Astrocyte of the spinal cord (primary cell): ENCODE results near the gene DPH1.
A peak's percentile ranks its signal among the peaks of the same experiment; 100 is the strongest.

Source experiments
- DNase-seq: peaks from one replicate; pipeline ENCODE4 v3.0.0; 2011; ENCODE audit warnings: low read depth, low spot score
- H3K4me3 ChIP-seq: 2 replicates; pipeline ENCODE4 v1.5.1; 2011; ENCODE audit warnings: low read depth, mild to moderate bottlenecking, low read length, moderate library complexity
- CTCF ChIP-seq: IDR thresholded peaks from 2 replicates; pipeline ENCODE4 v1.5.1; 2012; ENCODE audit warnings: low read depth, mild to moderate bottlenecking, low read length, inconsistent platforms
- in situ Hi-C: cut with HindIII; loops from 2 replicates; pipeline ENCODE4 v1.10.0; 2017; ENCODE audit warnings: low sequenced_read_pairs

Gene DPH1

GRCh38 chr17:2034806-2035540 is 5.0 kb downstream of the DPH1 start:
- DNase-seq, result no peak
- no peak overlapping the region for H3K4me3 ChIP-seq
- in situ Hi-C loops, result loop anchor here (25.0 kb wide), 1 partner anchor 123 kb away; no protein-coding TSS in a partner anchor
- no peak for TF ChIP-seq CTCF

GRCh38 chr17:2035541-2036488 is 5.9 kb downstream of the DPH1 start:
- TF ChIP-seq CTCF, result no peak
- no peak overlapping the region for H3K4me3 ChIP-seq
- no peak for DNase-seq
- in situ Hi-C loops, result loop anchor here (25.0 kb wide), 1 partner anchor 124 kb away; no protein-coding TSS in a partner anchor

GRCh38 chr17:2037155-2037554 is 7.2 kb downstream of the DPH1 start:
- no peak for DNase-seq
- in situ Hi-C loops, result loop anchor here (25.0 kb wide), 1 partner anchor 125 kb away; no protein-coding TSS in a partner anchor
- no peak for TF ChIP-seq CTCF
- H3K4me3 ChIP-seq, result no peak overlapping the region

GRCh38 chr17:2040219-2040827 is 10.4 kb downstream of the DPH1 start:
- in situ Hi-C loops, result loop anchor here (25.0 kb wide), 1 partner anchor 128 kb away; no protein-coding TSS in a partner anchor
- TF ChIP-seq CTCF, result no peak
- DNase-seq, result no peak
- H3K4me3 ChIP-seq, result no peak overlapping the region

- DNase-seq, result no peak
- peak overlapping the region; percentile 80 for H3K4me3 ChIP-seq
- TF ChIP-seq CTCF, result no peak
- in situ Hi-C loops, result loop anchor here (25.0 kb wide), 1 partner anchor 129 kb away; no protein-coding TSS in a partner anchor
These were observed 11.1 kb downstream of the DPH1 start for GRCh38 chr17:2040942-2041560.
